HG03064 (cell line): ENCODE results near the gene MBLAC1.

Experiments
- ATAC-seq: cut with Tn5 transposase; IDR thresholded peaks from one replicate; pipeline ENCODE4 v1.9.1; 2021; ENCODE audit warnings: low read depth; ENCODE audit not compliant: unreplicated experiment

MBLAC1 gene, protein sequence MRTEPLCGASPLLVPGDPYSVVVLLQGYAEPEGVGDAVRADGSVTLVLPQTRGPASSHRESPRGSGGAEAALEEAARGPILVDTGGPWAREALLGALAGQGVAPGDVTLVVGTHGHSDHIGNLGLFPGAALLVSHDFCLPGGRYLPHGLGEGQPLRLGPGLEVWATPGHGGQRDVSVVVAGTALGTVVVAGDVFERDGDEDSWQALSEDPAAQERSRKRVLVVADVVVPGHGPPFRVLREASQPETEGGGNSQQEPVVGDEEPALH

DNA sequence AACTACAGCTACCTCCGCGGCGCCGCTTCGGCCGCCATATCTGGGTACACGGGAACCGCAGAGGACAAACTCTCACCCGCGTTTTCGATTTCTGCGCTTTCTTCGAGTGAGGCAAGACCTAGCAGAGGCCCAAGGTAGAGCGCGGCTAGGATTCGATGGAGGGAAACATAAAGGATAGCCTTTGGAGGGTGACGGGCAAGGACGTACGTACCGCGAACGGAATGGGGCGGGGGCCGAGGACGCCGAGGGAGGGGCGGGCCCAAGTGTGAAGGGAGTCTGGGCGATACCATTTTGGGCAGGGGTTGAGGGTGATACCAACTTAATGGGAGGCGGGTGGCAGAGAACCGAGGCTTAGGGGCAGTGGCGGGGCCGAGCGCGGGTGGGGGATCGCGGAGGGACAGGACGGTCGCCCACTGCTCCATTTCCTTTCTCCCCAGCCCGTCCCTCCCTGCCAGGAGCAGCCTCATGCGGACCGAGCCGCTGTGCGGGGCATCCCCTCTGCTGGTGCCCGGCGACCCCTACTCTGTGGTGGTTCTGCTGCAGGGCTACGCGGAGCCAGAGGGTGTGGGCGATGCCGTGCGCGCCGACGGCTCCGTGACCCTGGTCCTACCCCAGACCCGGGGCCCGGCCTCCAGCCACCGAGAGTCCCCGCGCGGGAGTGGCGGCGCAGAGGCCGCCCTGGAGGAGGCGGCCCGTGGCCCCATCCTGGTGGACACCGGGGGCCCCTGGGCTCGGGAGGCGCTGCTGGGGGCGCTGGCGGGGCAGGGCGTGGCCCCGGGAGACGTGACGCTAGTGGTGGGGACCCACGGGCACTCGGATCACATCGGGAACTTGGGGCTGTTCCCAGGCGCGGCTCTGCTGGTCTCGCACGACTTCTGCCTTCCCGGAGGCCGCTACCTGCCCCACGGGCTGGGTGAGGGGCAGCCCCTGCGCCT, at the start of gene MBLAC1:
MBLAC1 (plus strand) TSS at position 37 of the 935 bp plus-strand sequence; CDS start at position 466, 429 bp downstream.
- ATAC-seq, result peak; percentile 48

DNA sequence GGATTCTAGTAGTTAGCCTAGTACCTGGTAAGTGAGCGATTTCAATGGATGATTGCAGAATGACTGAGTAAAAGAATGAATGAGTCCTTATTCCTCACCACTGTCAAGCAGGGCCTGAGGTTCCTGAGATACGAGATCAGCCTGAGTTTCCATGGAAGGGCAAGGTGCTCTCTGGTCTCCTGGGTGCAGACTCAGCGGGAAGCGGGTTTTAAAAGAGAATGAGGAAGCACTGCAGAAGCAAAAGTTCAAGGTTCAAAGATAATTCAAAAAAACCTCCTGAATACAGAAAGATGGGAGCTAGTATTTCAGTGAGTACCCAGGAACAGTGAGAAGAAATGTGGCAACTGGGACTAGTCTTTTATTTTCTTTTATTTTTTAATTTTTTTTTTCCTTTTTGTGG, 49.6 kb upstream of the MBLAC1 start:
- ATAC-seq, result no peak

DNA sequence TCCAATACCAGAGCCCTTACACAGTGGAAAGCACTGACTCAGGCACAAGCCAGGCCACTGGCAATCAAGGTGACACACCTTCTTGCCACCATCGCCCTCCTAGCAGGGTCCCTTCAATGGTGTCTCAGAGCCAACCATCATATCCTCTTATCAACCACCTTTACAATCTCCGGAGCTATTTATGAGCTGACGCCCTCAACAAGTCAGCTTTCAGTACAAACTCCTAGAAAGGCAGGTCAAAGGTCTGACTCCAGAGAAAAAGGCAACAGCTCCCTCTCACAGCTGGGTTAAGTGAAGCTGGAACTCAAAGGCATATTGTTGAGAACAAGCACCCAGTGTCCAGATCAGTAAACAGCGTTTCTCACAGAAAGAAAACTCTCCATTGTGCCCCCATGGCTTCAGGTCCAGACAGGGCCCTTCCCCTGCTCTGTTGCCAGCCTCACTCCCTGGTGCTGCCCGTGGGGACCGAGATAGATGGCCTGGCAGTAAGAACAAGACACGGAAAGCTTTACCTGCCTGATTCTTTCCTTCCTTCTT, 47.7 kb upstream of the MBLAC1 start:
- ATAC-seq, result no peak

DNA sequence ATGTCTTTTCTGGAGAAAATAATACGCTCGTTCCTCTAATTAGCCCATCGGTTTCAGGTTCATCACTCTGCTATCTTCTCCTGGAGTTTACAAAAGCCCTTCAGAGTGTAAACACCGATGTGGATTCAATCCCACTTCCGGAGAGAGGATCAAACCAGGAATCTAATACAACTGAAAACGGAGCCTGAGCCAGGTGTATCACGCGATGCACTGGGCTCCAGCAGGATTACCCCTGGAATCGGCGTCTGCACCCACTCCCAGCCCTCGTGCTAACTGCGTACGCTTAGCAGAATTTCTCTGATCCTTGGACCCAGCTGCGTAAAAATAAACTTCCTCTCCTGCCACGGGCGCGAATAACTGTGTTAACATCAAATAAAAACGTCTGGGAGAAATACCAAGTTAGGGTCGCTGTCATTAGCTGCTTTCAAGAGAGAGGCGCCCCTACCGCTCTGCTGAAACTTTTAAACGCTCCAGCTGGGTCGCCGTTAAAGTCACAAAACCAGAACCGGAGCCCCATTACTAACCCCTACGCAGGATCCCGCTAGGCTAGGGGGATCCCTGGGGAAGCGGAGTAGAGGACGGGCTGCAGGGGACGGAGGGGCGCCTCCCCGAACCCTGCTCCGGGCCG, 45.7 kb upstream of the MBLAC1 start:
- ATAC-seq, result peak; percentile 5

- ATAC-seq, result peak; percentile 75
These were observed 45.1 kb upstream of the MBLAC1 start, which contains the start of gene ZNF3 for GRCh38 chr7:100081535-100082102. Gene ZNF3, minus strand, starts transcription at chr7:100081723. Its CDS starts 4,366 bp downstream, at chr7:100077357.

- no peak for ATAC-seq
These were observed 43.8 kb upstream of the MBLAC1 start for GRCh38 chr7:100082978-100083377.

DNA sequence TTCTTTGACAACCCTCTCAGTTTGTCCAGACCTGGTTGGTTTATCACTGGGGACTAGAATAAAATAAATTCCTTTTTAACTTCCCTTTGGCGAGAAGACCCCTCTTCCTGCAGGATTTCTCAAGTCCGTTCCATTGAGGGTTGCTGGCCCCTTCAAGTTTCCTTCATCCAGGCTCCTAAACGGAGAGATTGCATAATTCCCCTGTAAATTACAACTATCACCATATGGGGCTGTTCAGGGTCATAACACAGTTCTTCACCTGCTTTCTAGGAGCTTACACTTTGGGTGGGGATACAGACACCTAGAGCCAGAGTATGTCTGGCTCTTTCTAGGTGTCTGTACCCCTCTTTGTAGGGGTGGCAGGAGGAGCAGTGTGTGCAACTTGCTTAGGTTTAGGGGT, 41.3 kb upstream of the MBLAC1 start:
- no peak for ATAC-seq

DNA sequence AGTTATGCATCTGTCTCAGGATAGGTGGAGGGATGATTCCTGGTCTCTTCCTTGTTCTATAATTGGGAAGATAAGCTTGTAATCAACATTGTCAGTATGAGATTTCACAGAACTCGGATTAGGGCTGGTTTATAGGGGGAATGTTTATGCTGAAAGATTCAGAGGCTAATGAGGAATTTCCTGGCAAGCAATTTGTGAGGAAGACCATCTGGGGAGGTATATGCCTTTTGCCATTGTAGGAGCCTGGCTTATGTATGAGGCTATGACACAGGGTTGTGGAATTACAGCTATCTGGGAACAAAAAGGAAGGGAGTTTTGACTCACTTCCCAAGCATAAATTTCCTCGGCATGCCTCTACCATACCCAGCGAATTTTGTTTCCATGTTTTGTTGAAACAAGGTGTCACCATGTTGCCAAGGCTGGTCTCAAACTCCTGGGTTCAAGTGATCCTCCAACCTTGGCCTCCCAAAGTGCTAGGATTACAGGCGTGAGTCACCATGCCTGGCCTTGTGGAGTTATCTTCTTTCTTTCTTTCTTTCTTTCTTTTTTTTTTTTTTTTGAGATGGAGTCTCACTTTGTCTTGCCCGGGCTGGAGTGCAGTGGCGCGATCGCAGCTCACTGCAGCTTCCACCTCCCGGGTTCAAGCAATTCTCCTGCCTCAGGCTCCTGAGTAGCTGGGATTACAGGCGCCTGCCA, 39.6 kb upstream of the MBLAC1 start:
- ATAC-seq, result no peak

DNA sequence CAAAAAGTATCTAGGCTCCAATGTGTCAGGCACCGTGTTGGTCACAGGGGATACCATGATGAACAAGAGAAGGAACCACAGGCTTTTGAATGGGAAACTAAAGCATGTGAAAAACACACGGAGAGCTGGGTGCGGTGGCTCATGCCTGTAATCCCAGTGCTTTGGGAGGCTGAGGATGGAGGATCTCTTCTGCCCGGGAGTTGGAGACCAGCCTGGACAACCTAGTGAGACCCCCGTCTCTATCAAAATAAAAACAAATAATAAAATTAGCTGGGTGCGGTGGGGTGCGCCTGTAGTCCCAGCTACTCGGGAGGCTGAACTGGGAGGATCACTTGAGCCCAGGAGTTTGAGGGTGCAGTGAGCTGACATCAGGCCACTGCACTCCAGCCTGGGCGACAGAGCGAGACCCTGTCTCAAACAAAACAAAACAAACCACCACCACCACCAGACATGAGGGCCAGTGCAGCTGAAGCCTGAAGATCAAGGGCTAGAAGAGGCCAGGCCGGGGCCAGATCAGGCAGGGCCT, 38.6 kb upstream of the MBLAC1 start:
- no peak for ATAC-seq

- ATAC-seq, result no peak
These were observed 37.9 kb upstream of the MBLAC1 start, which contains the start of gene COPS6 for GRCh38 chr7:100088621-100089457. Gene COPS6, plus strand, starts transcription at chr7:100088969. Its CDS starts 22 bp downstream, at chr7:100088991.

- no peak for ATAC-seq
These were observed 37.1 kb upstream of the MBLAC1 start for GRCh38 chr7:100089458-100090196.

- no peak for ATAC-seq
These were observed 36.0 kb upstream of the MBLAC1 start for GRCh38 chr7:100090527-100091410.

DNA sequence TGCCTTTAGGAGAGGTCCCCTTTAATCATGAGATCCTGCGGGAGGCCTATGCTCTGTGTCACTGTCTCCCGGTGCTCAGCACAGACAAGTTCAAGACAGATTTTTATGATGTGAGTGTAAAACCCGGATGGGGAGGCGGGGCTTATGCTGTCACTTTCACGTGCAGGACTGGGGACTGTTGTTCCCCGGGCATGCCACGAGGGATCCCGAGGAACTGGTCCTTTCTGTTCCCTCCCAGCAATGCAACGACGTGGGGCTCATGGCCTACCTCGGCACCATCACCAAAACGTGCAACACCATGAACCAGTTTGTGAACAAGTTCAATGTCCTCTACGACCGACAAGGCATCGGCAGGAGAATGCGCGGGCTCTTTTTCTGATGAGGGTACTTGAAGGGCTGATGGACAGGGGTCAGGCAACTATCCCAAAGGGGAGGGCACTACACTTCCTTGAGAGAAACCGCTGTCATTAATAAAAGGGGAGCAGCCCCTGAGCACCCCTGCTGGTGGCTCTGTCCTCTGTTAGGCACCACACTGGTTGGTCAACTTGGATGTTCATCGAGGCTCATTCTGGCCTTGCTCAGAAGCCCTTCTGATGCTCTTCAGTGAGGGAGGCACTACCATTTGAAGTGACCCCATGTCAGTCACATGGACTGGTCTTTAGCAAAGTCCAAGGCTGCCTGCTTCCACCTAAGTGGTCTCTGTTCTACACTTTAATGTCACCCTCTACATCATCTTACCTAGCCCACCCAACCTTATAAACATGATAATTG, 35.2 kb upstream of the MBLAC1 start:
- no peak for ATAC-seq

- no peak for ATAC-seq
These were observed 33.7 kb upstream of the MBLAC1 start for GRCh38 chr7:100093054-100093453.

- no peak for ATAC-seq
These were observed 33.3 kb upstream of the MBLAC1 start for GRCh38 chr7:100093498-100093897.

GRCh38 chr7:100093925-100094486, 32.8 kb upstream of the MBLAC1 start:
- no peak for ATAC-seq
